ENCODE measurements around the gene CTNND2. TPM values are rescaled to one million over a fixed set of nuclear protein-coding genes. Genes with fewer than 3 reads are reported as not detected.

CTNND2 gene
- total RNA-seq, 1 experiment from 2014 or later, result 2.9 TPM

GRCh38 chr5:11171236-11171635 lies 733.0 kb downstream of the CTNND2 start:
- Histone ChIP-seq H3K4me3 (ENCODE audit: insufficient read depth, low read depth, low read length) (no peak overlapping the region), H3K36me3 (replicated peaks; ENCODE audit: control insufficient read depth, insufficient read depth, low read length) (no peaks in the 10 kb centered on the region), H3K27me3 (ENCODE audit: control insufficient read depth, insufficient read depth, low read length) (no peaks in the 10 kb centered on the region)
- no peak for DNase-seq

GRCh38 chr5:11166923-11167322 lies 737.3 kb downstream of the CTNND2 start:
- H3K36me3 ChIP-seq (replicated peaks; ENCODE audit: control insufficient read depth, insufficient read depth, low read length), result no peaks in the 10 kb centered on the region
- no peak for DNase-seq
- no peak overlapping the region for H3K4me3 ChIP-seq (ENCODE audit: insufficient read depth, low read depth, low read length)
- H3K27me3 ChIP-seq (ENCODE audit: control insufficient read depth, insufficient read depth, low read length), result no peaks in the 10 kb centered on the region

- no peak for DNase-seq
- no peaks in the 10 kb centered on the region for H3K27me3 ChIP-seq (ENCODE audit: control insufficient read depth, insufficient read depth, low read length)
- H3K36me3 ChIP-seq (replicated peaks; ENCODE audit: control insufficient read depth, insufficient read depth, low read length), result no peaks in the 10 kb centered on the region
- H3K4me3 ChIP-seq (ENCODE audit: insufficient read depth, low read depth, low read length), result no peak overlapping the region
These were observed 739.5 kb downstream of the CTNND2 start for GRCh38 chr5:11164531-11165294.

- Histone ChIP-seq H3K27me3 (ENCODE audit: control insufficient read depth, insufficient read depth, low read length) (no peaks in the 10 kb centered on the region), H3K36me3 (replicated peaks; ENCODE audit: control insufficient read depth, insufficient read depth, low read length) (no peaks in the 10 kb centered on the region)
- no peak for DNase-seq
These were observed 747.1 kb downstream of the CTNND2 start for GRCh38 chr5:11157132-11157531.

GRCh38 chr5:11153670-11154382 lies 750.4 kb downstream of the CTNND2 start:
- DNase-seq, result no peak
- Histone ChIP-seq H3K4me3 (ENCODE audit: insufficient read depth, low read depth, low read length) (no peak overlapping the region), H3K27me3 (ENCODE audit: control insufficient read depth, insufficient read depth, low read length) (no peaks in the 10 kb centered on the region), H3K36me3 (replicated peaks; ENCODE audit: control insufficient read depth, insufficient read depth, low read length) (no peaks in the 10 kb centered on the region)

More at GRCh38 chr5:11157132-11157531, 747.1 kb downstream of the CTNND2 start:
- no peak overlapping the region for H3K4me3 ChIP-seq (ENCODE audit: insufficient read depth, low read depth, low read length)

GRCh38 chr5:11152368-11152767 lies 751.9 kb downstream of the CTNND2 start:
- DNase-seq, result no peak
- no peaks in the 10 kb centered on the region for H3K36me3 ChIP-seq (replicated peaks; ENCODE audit: control insufficient read depth, insufficient read depth, low read length)
- no peaks in the 10 kb centered on the region for H3K27me3 ChIP-seq (ENCODE audit: control insufficient read depth, insufficient read depth, low read length)
- H3K4me3 ChIP-seq (ENCODE audit: insufficient read depth, low read depth, low read length), result no peak overlapping the region

- no peaks in the 10 kb centered on the region for H3K27me3 ChIP-seq (ENCODE audit: control insufficient read depth, insufficient read depth, low read length)
- H3K36me3 ChIP-seq (replicated peaks; ENCODE audit: control insufficient read depth, insufficient read depth, low read length), result no peaks in the 10 kb centered on the region
- no peak overlapping the region for H3K4me3 ChIP-seq (ENCODE audit: insufficient read depth, low read depth, low read length)
- DNase-seq, result no peak
These were observed 753.3 kb downstream of the CTNND2 start for GRCh38 chr5:11150976-11151375.

GRCh38 chr5:11148810-11149539 lies 755.3 kb downstream of the CTNND2 start:
- no peak for DNase-seq
- Histone ChIP-seq H3K36me3 (replicated peaks; ENCODE audit: control insufficient read depth, insufficient read depth, low read length) (no peaks in the 10 kb centered on the region), H3K4me3 (ENCODE audit: insufficient read depth, low read depth, low read length) (no peak overlapping the region), H3K27me3 (ENCODE audit: control insufficient read depth, insufficient read depth, low read length) (no peaks in the 10 kb centered on the region)

GRCh38 chr5:11146171-11146570 lies 758.1 kb downstream of the CTNND2 start:
- no peak for DNase-seq
- Histone ChIP-seq H3K4me3 (ENCODE audit: insufficient read depth, low read depth, low read length) (no peak overlapping the region), H3K36me3 (replicated peaks; ENCODE audit: control insufficient read depth, insufficient read depth, low read length) (no peaks in the 10 kb centered on the region), H3K27me3 (ENCODE audit: control insufficient read depth, insufficient read depth, low read length) (no peaks in the 10 kb centered on the region)

GRCh38 chr5:11143456-11144267 lies 760.6 kb downstream of the CTNND2 start:
- DNase-seq, result no peak
- Histone ChIP-seq H3K36me3 (replicated peaks; ENCODE audit: control insufficient read depth, insufficient read depth, low read length) (no peaks in the 10 kb centered on the region), H3K27me3 (ENCODE audit: control insufficient read depth, insufficient read depth, low read length) (no peaks in the 10 kb centered on the region), H3K4me3 (ENCODE audit: insufficient read depth, low read depth, low read length) (no peak overlapping the region)

- Histone ChIP-seq H3K4me3 (ENCODE audit: insufficient read depth, low read depth, low read length) (no peak overlapping the region), H3K36me3 (replicated peaks; ENCODE audit: control insufficient read depth, insufficient read depth, low read length) (no peaks in the 10 kb centered on the region), H3K27me3 (ENCODE audit: control insufficient read depth, insufficient read depth, low read length) (no peaks in the 10 kb centered on the region)
- DNase-seq, result peak; percentile 17
These were observed 764.9 kb downstream of the CTNND2 start for GRCh38 chr5:11139217-11139865.

- no peak for DNase-seq
- Histone ChIP-seq H3K27me3 (ENCODE audit: control insufficient read depth, insufficient read depth, low read length) (no peaks in the 10 kb centered on the region), H3K4me3 (ENCODE audit: insufficient read depth, low read depth, low read length) (no peak overlapping the region), H3K36me3 (replicated peaks; ENCODE audit: control insufficient read depth, insufficient read depth, low read length) (no peaks in the 10 kb centered on the region)
These were observed 774.1 kb downstream of the CTNND2 start for GRCh38 chr5:11130131-11130530.

- DNase-seq, result no peak
- Histone ChIP-seq H3K4me3 (ENCODE audit: insufficient read depth, low read depth, low read length) (no peak overlapping the region), H3K27me3 (ENCODE audit: control insufficient read depth, insufficient read depth, low read length) (no peaks in the 10 kb centered on the region), H3K36me3 (replicated peaks; ENCODE audit: control insufficient read depth, insufficient read depth, low read length) (no peaks in the 10 kb centered on the region)
These were observed 776.2 kb downstream of the CTNND2 start for GRCh38 chr5:11128021-11128420.

GRCh38 chr5:11126844-11127243 lies 777.4 kb downstream of the CTNND2 start:
- H3K27me3 ChIP-seq (ENCODE audit: control insufficient read depth, insufficient read depth, low read length), result no peaks in the 10 kb centered on the region

More at GRCh38 chr5:11126844-11127243, 777.4 kb downstream of the CTNND2 start:
- Histone ChIP-seq H3K4me3 (ENCODE audit: insufficient read depth, low read depth, low read length) (no peak overlapping the region), H3K36me3 (replicated peaks; ENCODE audit: control insufficient read depth, insufficient read depth, low read length) (no peaks in the 10 kb centered on the region)
- DNase-seq, result no peak
